Type B pancreatic cell (in vitro differentiated cells): ENCODE measurements around the gene RTP4. TPM values are rescaled to one million over a fixed set of nuclear protein-coding genes. Genes with fewer than 3 reads are reported as not detected.

Source experiments
- DNase-seq: peaks from one replicate; pipeline ENCODE4 v3.0.0; 2021; ENCODE audit warnings: mixed read lengths; ENCODE audit not compliant: unreplicated experiment; ENCODE audit errors: extremely low spot score
- H3K27ac Mint-ChIP-seq: 2 replicates; pipeline ENCODE4 v1.8.0; 2021; ENCODE audit warnings: mild to moderate bottlenecking, mixed read lengths
- H3K27me3 Mint-ChIP-seq: 2 replicates; pipeline ENCODE4 v1.8.0; 2021; ENCODE audit warnings: mixed read lengths
- H3K36me3 Mint-ChIP-seq: 2 replicates; pipeline ENCODE4 v1.8.0; 2021; ENCODE audit warnings: mixed read lengths
- H3K4me1 Mint-ChIP-seq: one replicate; pipeline ENCODE4 v1.8.0; 2021; ENCODE audit warnings: mixed read lengths; ENCODE audit not compliant: unreplicated experiment
- H3K4me3 Mint-ChIP-seq: 2 replicates; pipeline ENCODE4 v1.8.0; 2021; ENCODE audit warnings: mild to moderate bottlenecking, mixed read lengths
- H3K9me3 Mint-ChIP-seq: 2 replicates; pipeline ENCODE4 v1.8.0; 2021; ENCODE audit warnings: mixed read lengths
- long read RNA-seq: library from polyadenylated mRNA; unstranded; transcript quantifications from one replicate; pipeline ENCODE4 v2.0.0, GENCODE V29; 2020
- total RNA-seq: library from RNA; stranded (reverse); gene quantifications from 2 replicates; pipeline ENCODE4 v1.2.1, GENCODE V29; 2021; ENCODE audit warnings: low replicate concordance
- TF ChIP-seq, protein P1 (sequence below): fragments of 200-600 bp; sonication (generic); conservative IDR thresholded peaks from 2 replicates; pipeline ENCODE4 v1.5.0; 2021; ENCODE audit warnings: antibody characterized with exemption, mild to moderate bottlenecking

The RTP4 gene, protein sequence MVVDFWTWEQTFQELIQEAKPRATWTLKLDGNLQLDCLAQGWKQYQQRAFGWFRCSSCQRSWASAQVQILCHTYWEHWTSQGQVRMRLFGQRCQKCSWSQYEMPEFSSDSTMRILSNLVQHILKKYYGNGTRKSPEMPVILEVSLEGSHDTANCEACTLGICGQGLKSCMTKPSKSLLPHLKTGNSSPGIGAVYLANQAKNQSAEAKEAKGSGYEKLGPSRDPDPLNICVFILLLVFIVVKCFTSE
- 1.4 and 2.8 TPM in 2 replicates for total RNA-seq
- long read RNA-seq, transcript RTP4-201 (2 exons, 1,554 nt) = major isoform, 12 of 12 reads
- long read RNA-seq, partial matches to known transcripts = 0 of 12 reads
- long read RNA-seq, other reads (novel, unspliced or antisense) = 0 of 12 reads

DNA sequence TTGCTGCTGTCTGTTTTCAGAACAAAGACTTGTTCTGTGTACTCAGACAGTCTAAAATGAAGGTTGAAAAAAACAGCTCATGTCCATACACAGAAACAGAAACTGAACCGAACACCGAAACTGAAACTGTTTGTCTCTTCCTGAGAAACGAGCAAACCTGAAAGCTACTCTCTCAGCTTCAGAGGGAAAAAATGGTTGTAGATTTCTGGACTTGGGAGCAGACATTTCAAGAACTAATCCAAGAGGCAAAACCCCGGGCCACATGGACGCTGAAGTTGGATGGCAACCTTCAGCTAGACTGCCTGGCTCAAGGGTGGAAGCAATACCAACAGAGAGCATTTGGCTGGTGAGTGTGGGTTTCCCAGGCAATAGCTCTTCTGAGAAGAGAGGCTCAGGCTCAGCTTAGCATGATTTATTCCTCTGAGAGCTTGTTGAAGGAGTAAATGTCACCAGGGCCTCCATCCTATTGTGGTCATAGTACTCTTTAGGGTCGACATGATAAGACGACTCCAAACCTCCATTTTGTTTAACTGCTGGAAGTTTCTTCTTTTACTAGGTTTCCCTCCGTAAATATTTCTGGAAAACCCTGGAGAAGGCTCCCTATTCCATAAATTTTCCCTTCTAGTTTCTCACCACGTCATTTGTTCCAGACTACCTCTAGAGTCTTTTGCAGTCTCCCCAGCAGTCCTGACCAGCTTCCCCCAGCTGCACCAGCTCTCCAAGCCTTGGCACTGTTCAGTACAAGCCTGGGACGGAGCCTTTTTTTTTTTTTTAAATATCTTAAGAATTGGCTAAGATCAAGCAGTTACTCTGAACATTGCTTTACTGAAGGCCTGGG lies at the start of gene RTP4:
Gene RTP4, plus strand, starts transcription at position 135 of the 838 bp plus-strand sequence. Its CDS starts 57 bp downstream, at position 192.
- peak within 1 kb of the TSS; percentile 76 for H3K4me3 Mint-ChIP-seq
- H3K27me3 Mint-ChIP-seq = no peaks in the 10 kb centered on the region
- H3K27ac Mint-ChIP-seq = peak within 1 kb of the TSS; percentile 86
- H3K4me1 Mint-ChIP-seq = peaks cover 3% of the 10 kb centered on the region
- no peaks in the 10 kb centered on the region for H3K36me3 Mint-ChIP-seq
- peaks cover 8% of the 10 kb centered on the region for H3K9me3 Mint-ChIP-seq
- TF ChIP-seq, protein P1, sequence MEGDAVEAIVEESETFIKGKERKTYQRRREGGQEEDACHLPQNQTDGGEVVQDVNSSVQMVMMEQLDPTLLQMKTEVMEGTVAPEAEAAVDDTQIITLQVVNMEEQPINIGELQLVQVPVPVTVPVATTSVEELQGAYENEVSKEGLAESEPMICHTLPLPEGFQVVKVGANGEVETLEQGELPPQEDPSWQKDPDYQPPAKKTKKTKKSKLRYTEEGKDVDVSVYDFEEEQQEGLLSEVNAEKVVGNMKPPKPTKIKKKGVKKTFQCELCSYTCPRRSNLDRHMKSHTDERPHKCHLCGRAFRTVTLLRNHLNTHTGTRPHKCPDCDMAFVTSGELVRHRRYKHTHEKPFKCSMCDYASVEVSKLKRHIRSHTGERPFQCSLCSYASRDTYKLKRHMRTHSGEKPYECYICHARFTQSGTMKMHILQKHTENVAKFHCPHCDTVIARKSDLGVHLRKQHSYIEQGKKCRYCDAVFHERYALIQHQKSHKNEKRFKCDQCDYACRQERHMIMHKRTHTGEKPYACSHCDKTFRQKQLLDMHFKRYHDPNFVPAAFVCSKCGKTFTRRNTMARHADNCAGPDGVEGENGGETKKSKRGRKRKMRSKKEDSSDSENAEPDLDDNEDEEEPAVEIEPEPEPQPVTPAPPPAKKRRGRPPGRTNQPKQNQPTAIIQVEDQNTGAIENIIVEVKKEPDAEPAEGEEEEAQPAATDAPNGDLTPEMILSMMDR = no peak
- no peak for DNase-seq

DNA sequence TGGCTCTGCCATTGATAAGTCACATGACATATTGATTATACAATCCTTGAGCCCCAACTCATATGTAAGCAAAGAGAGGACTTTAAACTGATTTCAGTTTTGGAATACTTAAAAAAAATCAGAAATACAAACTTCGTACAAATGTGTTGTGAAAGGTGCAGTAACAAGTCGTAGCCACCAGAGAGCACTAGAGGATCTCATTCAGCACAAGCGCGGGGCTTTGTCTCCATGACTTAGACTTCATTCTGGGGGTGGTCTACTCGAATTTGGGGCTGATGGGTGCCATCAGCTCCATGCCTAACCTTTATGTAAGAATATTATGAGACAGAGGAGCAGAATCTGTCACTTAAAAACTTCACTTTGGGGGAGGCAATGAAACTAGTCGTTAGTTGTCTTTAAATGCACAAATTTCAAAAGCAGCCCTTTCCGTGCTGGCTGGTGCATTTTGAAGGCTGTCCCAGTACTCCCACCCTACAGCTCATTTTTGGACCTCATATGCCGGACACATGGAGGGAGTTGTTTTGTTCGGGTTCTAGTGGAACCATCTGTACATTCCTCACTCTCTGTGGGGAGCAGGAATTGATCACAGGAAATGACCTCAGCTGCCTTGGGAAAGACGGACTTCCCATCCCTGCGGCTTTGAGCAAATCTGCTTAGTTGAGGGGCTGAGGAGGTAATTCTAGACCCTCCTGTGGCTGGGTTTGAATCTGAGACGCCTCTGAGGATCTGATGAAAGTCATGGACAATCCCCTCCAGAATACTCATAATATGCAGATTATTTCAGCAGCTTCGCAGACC lies 49.2 kb upstream of the RTP4 start:
- H3K27ac Mint-ChIP-seq = peak overlapping the region; percentile 14
- peaks cover 36% of the 10 kb centered on the region for H3K27me3 Mint-ChIP-seq
- H3K9me3 Mint-ChIP-seq = no peaks in the 10 kb centered on the region
- no peaks in the 10 kb centered on the region for H3K36me3 Mint-ChIP-seq
- H3K4me3 Mint-ChIP-seq = peak overlapping the region; percentile 46
- DNase-seq = no peak
- TF ChIP-seq, protein P1 = peak; percentile 96
- peaks cover 14% of the 10 kb centered on the region for H3K4me1 Mint-ChIP-seq

DNA sequence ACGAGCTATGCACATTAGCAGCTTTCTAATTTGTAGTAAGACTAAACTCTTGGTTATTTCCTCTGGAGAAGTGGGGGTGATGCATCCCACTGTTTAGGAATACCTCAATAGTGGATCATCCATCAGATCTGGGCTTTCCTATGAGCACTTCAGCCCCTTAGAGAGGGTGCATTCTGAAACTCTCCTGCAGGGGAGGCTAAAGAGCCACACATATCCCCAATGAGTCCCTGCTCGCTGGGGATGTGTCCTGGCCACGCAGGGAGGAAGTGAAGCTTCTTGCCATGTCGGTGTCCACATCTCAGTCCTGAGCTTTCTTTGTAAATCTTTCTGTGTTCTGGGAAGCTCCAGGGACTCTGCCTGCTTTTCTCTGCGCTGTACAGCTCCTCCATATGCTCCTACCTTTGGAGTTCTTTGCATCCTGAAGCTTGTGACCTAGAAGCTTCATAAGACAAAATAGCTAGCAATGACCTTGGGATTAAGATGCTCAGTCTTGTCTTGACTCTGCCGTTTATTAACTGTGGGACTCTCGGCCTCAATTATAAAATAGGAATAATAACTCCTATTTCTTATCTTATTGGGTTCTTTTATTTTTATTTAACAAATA lies 48.4 kb upstream of the RTP4 start:
- H3K27me3 Mint-ChIP-seq = peaks cover 30% of the 10 kb centered on the region
- TF ChIP-seq, protein P1 = peak; percentile 87
- H3K27ac Mint-ChIP-seq = no peak overlapping the region
- no peaks in the 10 kb centered on the region for H3K9me3 Mint-ChIP-seq
- H3K4me3 Mint-ChIP-seq = no peak overlapping the region
- DNase-seq = peak; percentile 73
- H3K36me3 Mint-ChIP-seq = no peaks in the 10 kb centered on the region
- peaks cover 14% of the 10 kb centered on the region for H3K4me1 Mint-ChIP-seq

DNA sequence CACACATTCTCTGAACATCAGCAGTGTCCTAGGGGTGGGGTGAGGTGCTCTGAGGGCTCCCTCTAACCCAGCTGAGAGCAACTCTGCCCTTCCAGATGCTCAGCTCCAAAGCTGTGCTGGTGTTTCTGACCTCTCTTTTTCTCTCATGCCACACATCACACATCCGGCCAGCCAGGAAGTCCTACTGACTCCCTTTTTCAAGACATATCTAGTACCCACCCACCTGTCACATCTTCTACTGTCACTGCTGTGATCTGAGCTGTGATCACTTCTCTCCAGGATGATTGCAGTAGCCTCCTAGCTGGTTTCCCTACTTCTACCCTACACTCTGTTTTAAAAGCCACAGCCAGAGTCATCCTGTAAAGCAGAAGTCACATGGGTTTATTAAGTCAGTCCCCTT lies 46.4 kb upstream of the RTP4 start:
- Mint-ChIP-seq H3K4me3 (no peak overlapping the region), H3K4me1 (peaks cover 14% of the 10 kb centered on the region), H3K27me3 (peaks cover 18% of the 10 kb centered on the region), H3K36me3 (no peaks in the 10 kb centered on the region), H3K9me3 (no peaks in the 10 kb centered on the region), H3K27ac (no peak overlapping the region)
- no peak for DNase-seq
- TF ChIP-seq, protein P1 = no peak

- H3K9me3 Mint-ChIP-seq = no peaks in the 10 kb centered on the region
Measured at GRCh38 chr3:187322291-187322690, 45.9 kb upstream of the RTP4 start.

More at GRCh38 chr3:187322291-187322690, 45.9 kb upstream of the RTP4 start:
- no peak overlapping the region for H3K4me3 Mint-ChIP-seq
- DNase-seq = no peak
- H3K4me1 Mint-ChIP-seq = peaks cover 14% of the 10 kb centered on the region
- H3K27ac Mint-ChIP-seq = no peak overlapping the region
- TF ChIP-seq, protein P1 = no peak
- H3K36me3 Mint-ChIP-seq = no peaks in the 10 kb centered on the region
- peaks cover 12% of the 10 kb centered on the region for H3K27me3 Mint-ChIP-seq
